ENCODE results near the gene C10orf90.

Gene C10orf90

DNA sequence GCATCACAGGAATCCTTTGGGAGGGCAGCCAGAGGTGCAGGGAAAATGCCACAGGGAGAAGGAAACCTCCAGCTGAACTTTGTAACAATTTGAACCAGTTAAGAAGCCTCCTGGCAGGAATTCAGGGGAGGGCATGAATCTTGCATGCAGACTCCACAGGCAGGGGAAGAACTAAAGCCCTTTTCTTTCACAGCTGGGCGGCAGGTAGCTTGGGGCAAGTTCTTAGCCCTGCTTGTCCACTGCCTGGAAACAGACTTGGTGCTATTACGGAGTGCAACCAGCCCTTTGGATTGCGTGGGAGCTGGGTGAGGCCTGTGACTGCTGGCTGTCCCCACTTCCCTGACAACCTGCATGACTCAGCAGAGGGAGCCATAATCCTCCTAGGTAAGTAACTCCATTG is 230.6 kb downstream of the C10orf90 start:
- ATAC-seq, result no peak
- TF ChIP-seq ISL1 (CRISPR knock-in tag; IDR thresholded peaks at IDR 0.05) (no peak), PPARA (CRISPR knock-in tag; IDR thresholded peaks at IDR 0.05; ENCODE audit: borderline replicate concordance) (no peak), BACH2 (CRISPR knock-in tag; IDR thresholded peaks at IDR 0.05; ENCODE audit: borderline replicate concordance) (no peak), ESRRG (CRISPR knock-in tag; IDR thresholded peaks at IDR 0.05) (no peak), ZFP30 (CRISPR knock-in tag; IDR thresholded peaks at IDR 0.05) (no peak)
- TF ChIP-seq, protein P1, sequence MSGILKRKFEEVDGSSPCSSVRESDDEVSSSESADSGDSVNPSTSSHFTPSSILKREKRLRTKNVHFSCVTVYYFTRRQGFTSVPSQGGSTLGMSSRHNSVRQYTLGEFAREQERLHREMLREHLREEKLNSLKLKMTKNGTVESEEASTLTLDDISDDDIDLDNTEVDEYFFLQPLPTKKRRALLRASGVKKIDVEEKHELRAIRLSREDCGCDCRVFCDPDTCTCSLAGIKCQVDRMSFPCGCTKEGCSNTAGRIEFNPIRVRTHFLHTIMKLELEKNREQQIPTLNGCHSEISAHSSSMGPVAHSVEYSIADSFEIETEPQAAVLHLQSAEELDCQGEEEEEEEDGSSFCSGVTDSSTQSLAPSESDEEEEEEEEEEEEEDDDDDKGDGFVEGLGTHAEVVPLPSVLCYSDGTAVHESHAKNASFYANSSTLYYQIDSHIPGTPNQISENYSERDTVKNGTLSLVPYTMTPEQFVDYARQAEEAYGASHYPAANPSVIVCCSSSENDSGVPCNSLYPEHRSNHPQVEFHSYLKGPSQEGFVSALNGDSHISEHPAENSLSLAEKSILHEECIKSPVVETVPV (CRISPR knock-in tag; IDR thresholded peaks at IDR 0.05), result no peak

DNA sequence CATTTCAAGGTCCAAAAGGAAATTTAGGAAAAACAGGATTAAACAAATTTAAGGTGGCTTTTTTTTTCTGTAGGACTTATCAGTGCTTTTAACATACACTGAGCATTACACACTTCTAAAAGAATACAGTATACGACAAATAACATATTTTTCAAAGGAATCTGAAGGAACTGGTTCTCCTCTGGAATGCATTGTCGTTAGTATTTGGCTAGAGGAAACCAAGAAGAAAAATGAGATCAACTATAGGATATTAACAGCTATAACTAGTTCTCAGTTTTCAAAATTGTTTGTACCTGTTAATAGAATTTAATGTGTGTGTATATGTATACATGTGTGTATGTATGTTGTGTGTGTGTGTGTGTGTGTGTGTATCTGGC is 232.1 kb downstream of the C10orf90 start:
- TF ChIP-seq, protein P2, sequence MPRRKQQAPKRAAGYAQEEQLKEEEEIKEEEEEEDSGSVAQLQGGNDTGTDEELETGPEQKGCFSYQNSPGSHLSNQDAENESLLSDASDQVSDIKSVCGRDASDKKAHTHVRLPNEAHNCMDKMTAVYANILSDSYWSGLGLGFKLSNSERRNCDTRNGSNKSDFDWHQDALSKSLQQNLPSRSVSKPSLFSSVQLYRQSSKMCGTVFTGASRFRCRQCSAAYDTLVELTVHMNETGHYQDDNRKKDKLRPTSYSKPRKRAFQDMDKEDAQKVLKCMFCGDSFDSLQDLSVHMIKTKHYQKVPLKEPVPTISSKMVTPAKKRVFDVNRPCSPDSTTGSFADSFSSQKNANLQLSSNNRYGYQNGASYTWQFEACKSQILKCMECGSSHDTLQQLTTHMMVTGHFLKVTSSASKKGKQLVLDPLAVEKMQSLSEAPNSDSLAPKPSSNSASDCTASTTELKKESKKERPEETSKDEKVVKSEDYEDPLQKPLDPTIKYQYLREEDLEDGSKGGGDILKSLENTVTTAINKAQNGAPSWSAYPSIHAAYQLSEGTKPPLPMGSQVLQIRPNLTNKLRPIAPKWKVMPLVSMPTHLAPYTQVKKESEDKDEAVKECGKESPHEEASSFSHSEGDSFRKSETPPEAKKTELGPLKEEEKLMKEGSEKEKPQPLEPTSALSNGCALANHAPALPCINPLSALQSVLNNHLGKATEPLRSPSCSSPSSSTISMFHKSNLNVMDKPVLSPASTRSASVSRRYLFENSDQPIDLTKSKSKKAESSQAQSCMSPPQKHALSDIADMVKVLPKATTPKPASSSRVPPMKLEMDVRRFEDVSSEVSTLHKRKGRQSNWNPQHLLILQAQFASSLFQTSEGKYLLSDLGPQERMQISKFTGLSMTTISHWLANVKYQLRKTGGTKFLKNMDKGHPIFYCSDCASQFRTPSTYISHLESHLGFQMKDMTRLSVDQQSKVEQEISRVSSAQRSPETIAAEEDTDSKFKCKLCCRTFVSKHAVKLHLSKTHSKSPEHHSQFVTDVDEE (CRISPR knock-in tag; IDR thresholded peaks at IDR 0.05), result no peak
- no peak for TF ChIP-seq ARNTL (CRISPR knock-in tag; IDR thresholded peaks at IDR 0.05; ENCODE audit: borderline replicate concordance, low read depth)
- no peak for TF ChIP-seq OSR1 (CRISPR knock-in tag; IDR thresholded peaks at IDR 0.05)
- no peak for ATAC-seq

DNA sequence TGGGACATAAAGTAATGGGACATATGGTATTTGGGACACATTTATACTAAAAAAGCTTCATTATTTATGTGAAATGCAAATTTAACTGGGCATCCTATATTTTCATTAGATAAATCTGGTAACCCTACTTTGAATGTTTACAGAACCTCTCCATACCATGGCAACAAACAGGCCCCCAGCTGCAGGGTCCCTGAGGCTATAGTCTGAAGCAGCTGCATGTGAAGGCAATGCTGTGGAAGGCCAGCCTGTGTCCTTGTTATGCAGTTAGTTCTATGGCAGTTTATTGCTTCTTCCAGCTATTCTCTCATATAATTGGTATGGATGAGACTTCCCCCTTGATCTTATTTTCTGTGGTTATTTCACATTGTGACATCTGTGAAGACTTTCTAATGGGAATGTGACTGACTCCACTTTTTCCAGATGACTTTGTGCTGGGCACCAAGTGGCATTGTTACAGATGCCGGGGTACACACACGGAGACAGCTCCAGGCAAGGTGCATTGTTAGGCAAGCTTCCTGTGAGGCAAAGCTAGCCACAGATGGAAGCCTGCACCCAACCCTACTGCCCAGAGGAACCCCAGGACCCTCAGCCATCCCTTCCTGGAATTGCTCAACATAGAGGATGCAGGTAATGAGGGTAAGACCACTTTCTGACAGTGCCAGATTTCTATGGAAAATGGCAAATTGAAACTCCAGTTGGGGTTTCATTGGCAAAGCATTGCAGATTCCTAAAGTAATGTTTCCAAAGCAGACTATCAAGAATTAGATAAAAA is 232.7 kb downstream of the C10orf90 start:
- TF ChIP-seq, protein P3, sequence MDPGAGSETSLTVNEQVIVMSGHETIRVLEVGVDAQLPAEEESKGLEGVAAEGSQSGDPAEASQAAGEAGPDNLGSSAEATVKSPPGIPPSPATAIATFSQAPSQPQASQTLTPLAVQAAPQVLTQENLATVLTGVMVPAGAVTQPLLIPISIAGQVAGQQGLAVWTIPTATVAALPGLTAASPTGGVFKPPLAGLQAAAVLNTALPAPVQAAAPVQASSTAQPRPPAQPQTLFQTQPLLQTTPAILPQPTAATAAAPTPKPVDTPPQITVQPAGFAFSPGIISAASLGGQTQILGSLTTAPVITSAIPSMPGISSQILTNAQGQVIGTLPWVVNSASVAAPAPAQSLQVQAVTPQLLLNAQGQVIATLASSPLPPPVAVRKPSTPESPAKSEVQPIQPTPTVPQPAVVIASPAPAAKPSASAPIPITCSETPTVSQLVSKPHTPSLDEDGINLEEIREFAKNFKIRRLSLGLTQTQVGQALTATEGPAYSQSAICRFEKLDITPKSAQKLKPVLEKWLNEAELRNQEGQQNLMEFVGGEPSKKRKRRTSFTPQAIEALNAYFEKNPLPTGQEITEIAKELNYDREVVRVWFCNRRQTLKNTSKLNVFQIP (CRISPR knock-in tag; IDR thresholded peaks at IDR 0.05; ENCODE audit: borderline replicate concordance, low read depth), result no peak
- no peak for TF ChIP-seq ZFP30 (CRISPR knock-in tag; IDR thresholded peaks at IDR 0.05)
- ATAC-seq, result no peak

DNA sequence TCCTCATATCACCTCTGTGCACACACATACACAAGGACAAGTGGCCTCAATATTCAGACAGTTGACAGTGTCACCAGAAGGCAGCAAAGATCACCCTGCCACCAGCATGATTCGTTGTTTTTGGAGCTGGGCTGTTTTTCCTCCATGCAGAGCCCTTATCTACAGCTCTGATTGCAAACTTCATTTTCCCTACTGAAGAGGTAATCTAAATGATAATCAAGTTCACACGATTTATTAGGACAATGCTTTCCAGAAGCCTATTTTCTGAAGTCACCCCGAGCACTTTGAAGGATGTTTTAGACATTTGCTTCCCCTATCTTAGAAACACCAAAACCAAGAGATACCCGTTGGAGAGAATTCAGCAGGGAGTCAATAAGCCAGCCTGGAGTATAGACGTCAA is 236.3 kb downstream of the C10orf90 start:
- ATAC-seq, result no peak
- TF ChIP-seq ZFP3 (CRISPR knock-in tag; IDR thresholded peaks at IDR 0.05) (no peak), OSR1 (CRISPR knock-in tag; IDR thresholded peaks at IDR 0.05) (no peak), GLIS3 (CRISPR knock-in tag; IDR thresholded peaks at IDR 0.05) (no peak), ZNF70 (CRISPR knock-in tag; IDR thresholded peaks at IDR 0.05) (no peak)

DNA sequence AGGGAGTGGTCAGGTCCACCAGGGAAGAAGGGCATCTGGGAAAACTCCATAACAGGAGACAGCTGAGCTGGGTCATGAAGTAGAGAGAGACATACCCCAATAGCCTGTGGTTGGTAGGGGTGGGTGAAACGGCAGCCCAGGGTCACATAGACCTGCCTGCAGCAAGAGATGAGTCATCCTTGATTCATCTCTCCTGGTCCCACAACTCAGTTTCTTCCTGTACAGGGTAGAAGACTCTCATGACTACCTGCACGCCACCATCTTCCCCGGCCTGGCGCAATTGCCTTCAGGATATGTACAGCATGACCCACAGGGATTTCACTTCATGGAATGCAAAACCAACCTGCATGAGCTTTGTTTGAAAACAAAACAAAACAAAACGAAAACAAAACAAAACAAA is 237.1 kb downstream of the C10orf90 start:
- ATAC-seq, result no peak
- TF ChIP-seq GLIS3 (CRISPR knock-in tag; IDR thresholded peaks at IDR 0.05) (no peak), ZNF8 (CRISPR knock-in tag; IDR thresholded peaks at IDR 0.05) (no peak), ARNTL (CRISPR knock-in tag; IDR thresholded peaks at IDR 0.05; ENCODE audit: borderline replicate concordance, low read depth) (no peak), ZFP30 (CRISPR knock-in tag; IDR thresholded peaks at IDR 0.05) (no peak), ISL1 (CRISPR knock-in tag; IDR thresholded peaks at IDR 0.05) (no peak), ESRRG (CRISPR knock-in tag; IDR thresholded peaks at IDR 0.05) (no peak), BACH2 (CRISPR knock-in tag; IDR thresholded peaks at IDR 0.05; ENCODE audit: borderline replicate concordance) (no peak)
- TF ChIP-seq, protein P4, sequence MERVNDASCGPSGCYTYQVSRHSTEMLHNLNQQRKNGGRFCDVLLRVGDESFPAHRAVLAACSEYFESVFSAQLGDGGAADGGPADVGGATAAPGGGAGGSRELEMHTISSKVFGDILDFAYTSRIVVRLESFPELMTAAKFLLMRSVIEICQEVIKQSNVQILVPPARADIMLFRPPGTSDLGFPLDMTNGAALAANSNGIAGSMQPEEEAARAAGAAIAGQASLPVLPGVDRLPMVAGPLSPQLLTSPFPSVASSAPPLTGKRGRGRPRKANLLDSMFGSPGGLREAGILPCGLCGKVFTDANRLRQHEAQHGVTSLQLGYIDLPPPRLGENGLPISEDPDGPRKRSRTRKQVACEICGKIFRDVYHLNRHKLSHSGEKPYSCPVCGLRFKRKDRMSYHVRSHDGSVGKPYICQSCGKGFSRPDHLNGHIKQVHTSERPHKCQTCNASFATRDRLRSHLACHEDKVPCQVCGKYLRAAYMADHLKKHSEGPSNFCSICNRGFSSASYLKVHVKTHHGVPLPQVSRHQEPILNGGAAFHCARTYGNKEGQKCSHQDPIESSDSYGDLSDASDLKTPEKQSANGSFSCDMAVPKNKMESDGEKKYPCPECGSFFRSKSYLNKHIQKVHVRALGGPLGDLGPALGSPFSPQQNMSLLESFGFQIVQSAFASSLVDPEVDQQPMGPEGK (CRISPR knock-in tag; IDR thresholded peaks at IDR 0.05; ENCODE audit: borderline replicate concordance), result no peak
- TF ChIP-seq, protein P3 (CRISPR knock-in tag; IDR thresholded peaks at IDR 0.05; ENCODE audit: borderline replicate concordance, low read depth), result no peak
